IPS-18c (cell line): ENCODE results near the gene GPX4.

Source experiments
- H3K4me3 ChIP-seq: 2 replicates; pipeline ENCODE4 v1.7.0; 2013; ENCODE audit warnings: low read depth, mild to moderate bottlenecking, low read length, moderate library complexity; ENCODE audit not compliant: insufficient read depth
- H3K9me3 ChIP-seq: one replicate; pipeline ENCODE4 v1.6.1; 2013; ENCODE audit warnings: mild to moderate bottlenecking, low read length, moderate library complexity; ENCODE audit not compliant: control insufficient read depth, insufficient read depth

Gene GPX4, protein sequence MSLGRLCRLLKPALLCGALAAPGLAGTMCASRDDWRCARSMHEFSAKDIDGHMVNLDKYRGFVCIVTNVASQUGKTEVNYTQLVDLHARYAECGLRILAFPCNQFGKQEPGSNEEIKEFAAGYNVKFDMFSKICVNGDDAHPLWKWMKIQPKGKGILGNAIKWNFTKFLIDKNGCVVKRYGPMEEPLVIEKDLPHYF

DNA sequence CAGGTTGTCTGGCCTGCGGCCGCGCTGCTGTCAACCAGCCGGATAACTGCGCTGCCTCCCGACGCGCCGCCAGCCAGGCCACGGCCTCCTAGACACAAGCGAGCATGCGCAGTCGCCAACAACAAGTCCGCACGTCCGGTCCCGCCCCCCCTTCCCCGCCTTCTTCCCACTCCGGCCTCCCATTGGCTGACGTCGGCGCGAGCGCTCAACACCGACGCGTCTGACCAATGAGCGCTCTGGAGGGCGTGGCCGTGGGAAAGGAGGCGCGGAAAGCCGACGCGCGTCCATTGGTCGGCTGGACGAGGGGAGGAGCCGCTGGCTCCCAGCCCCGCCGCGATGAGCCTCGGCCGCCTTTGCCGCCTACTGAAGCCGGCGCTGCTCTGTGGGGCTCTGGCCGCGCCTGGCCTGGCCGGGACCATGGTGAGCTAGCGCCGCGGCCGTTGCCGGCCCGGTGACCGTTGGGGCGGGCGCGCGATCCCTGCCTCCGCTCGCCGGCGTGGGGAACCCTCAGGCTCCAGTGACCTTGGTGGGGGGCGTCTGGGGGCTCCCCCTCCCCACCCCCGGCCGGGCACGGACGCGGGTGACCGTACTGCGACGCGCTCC is at the start of gene GPX4:
GPX4 (plus strand) TSS at position 287 of the 603 bp plus-strand sequence; CDS start at position 337, 50 bp downstream.
- H3K9me3 ChIP-seq: no peaks in the 10 kb centered on the region
- peak within 1 kb of the TSS; percentile 84 for H3K4me3 ChIP-seq

DNA sequence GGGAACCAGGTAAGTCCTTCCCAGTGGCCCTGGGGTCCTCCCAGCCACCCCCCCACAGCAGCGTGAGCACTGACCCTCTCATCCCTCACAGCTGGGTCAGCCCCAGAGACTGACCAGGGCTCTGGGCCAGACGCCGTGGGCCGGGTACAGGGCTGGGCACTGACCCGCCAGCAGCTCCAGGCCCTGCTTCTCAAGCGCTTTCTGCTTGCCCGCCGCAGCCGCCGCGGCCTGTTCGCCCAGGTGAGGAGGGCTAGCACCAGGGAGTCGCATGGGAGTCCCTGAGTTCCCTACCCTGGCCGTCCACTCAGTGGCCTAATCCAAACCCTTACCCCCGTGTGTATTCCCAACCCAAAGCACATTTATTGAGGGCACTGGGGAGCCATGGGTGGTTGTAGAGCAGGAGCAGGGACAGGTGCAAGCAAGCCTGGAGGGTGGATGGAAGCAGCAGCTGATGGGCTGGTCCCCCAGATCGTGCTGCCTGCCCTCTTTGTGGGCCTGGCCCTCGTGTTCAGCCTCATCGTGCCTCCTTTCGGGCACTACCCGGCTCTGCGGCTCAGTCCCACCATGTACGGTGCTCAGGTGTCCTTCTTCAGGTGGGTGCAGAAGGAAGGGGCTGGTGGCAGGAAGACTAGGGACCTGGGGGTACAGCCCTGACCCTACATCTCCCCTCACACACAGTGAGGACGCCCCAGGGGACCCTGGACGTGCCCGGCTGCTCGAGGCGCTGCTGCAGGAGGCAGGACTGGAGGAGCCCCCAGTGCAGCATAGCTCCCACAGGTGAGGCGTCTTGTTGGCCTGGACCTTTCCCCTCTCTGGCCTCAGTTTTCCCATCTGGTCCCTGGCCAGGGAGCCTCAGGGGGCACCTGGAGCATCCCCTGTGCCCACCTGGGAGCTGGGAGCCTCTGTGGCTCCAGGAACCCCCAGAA is 49.4 kb upstream of the GPX4 start:
- Histone ChIP-seq H3K4me3 (no peak overlapping the region), H3K9me3 (peaks cover 27% of the 10 kb centered on the region)

DNA sequence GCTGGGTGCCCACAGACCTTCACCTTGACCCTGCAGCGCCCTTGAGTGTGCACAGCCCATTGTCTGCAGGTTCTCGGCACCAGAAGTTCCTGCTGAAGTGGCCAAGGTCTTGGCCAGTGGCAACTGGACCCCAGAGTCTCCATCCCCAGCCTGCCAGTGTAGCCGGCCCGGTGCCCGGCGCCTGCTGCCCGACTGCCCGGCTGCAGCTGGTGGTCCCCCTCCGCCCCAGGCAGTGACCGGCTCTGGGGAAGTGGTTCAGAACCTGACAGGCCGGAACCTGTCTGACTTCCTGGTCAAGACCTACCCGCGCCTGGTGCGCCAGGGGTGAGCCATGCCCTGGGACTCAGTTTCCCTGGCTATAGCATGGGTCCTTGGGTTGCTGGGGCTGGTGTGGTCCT is 48.8 kb upstream of the GPX4 start:
- H3K9me3 ChIP-seq: peaks cover 27% of the 10 kb centered on the region
- H3K4me3 ChIP-seq: no peak overlapping the region; the same call in 1 of the 2 replicates

DNA sequence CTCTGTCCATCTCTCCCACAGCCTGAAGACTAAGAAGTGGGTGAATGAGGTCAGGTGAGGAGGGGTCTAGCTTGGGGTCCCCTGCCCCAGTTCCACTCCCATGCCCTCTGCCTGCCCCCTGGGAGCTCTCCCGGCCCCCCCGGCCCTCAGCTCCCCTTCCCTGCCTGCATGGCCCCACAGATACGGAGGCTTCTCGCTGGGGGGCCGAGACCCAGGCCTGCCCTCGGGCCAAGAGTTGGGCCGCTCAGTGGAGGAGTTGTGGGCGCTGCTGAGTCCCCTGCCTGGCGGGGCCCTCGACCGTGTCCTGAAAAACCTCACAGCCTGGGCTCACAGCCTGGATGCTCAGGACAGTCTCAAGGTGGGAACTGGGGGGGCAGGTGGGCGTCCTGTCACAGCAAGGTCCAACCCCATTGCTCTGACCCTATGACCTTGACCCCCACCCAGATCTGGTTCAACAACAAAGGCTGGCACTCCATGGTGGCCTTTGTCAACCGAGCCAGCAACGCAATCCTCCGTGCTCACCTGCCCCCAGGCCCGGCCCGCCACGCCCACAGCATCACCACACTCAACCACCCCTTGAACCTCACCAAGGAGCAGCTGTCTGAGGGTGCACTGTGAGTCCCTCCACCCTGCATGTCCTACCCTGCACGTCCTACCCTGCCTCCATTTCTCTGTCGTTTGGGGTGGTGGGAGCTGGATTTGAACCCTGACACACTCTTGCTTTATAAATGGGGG is 47.7 kb upstream of the GPX4 start:
- Histone ChIP-seq H3K4me3 (peak overlapping the region; percentile 15; the same call in 1 of the 2 replicates), H3K9me3 (peaks cover 27% of the 10 kb centered on the region)

DNA sequence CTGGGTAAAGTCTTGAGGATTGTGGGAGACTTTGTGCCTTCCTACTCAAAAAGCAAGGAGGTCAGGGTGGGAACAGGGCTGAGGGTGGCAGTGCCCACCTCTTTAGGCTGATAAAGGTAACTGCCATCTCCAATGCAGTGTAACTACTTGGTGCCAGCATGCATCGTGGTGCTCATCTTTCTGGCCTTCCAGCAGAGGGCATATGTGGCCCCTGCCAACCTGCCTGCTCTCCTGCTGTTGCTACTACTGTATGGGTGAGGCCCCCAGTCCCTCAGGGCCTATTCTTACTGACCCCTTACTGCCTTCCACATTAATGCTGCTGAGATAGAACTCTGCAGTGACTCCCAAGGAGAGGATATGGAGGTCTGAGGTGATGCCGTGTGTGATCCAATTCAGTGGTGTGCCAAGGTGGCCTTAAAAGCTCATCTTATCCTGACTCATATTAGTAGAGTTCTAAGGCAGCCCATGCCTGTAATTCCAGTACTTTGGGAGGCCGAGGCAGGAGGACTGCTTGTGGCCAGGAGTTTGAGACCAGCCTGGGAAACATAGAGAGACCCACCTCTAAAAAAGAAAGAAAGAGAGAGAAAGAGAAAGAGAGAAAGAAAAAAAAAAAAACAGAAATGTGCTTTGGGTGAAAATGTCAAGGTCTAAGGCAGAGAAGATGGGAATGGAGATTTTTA is 46.5 kb upstream of the GPX4 start:
- Histone ChIP-seq H3K4me3 (no peak overlapping the region), H3K9me3 (peaks cover 25% of the 10 kb centered on the region)

DNA sequence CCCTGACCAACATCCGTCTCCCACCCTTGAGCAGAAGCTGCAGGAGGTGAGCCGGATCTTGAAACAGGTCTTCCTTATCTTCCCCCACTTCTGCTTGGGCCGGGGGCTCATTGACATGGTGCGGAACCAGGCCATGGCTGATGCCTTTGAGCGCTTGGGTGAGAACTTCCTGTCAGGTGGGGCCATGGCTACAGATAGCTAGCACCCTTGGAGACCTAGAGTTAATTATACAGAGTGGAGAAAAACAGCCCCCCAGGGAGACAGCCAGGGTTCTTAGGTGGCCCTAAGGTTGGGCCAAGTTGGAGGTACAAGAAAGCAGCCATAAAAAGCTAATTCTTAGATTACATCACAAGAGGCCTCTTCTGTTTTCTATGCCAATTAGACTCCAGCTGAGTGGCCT is 45.7 kb upstream of the GPX4 start:
- Histone ChIP-seq H3K9me3 (peaks cover 25% of the 10 kb centered on the region), H3K4me3 (no peak overlapping the region)

DNA sequence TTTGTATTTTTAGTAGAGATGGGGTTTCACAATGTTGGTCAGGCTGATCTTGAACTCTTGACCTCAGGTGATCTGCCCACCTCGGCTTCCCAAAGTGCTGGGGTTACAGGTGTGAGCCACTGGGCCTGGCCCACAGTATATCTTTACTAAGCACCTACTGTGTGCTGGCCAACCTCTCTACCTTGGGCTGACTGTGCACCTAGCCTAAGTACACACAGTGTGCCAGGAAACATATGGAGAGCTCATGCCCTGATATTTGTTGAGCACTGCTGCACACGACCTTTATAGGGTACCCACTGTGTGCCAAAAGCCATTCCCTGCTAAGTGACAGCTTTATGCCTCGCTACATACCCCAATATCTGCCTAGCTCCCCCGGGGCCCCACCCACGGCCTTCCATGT is 43.1 kb upstream of the GPX4 start:
- Histone ChIP-seq H3K9me3 (peaks cover 25% of the 10 kb centered on the region), H3K4me3 (no peak overlapping the region)

DNA sequence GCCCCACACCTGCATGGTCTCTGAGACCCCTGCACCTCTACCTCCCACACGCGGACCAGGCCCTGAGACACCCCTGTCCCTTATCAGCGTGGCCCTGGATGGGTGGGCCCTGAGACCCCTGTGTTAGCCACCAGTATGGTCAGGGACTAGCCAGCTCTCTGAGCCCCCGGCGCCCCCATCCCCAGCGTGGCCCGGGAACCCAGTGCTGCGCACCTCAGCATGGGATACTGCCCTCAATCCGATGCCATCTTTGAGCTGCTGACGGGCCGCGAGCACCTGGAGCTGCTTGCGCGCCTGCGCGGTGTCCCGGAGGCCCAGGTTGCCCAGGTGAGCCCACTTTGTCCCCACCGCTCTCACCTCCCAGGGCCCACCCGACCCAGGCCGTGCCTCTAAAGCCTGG is 41.8 kb upstream of the GPX4 start:
- H3K4me3 ChIP-seq: no peak overlapping the region
- peaks cover 15% of the 10 kb centered on the region for H3K9me3 ChIP-seq

DNA sequence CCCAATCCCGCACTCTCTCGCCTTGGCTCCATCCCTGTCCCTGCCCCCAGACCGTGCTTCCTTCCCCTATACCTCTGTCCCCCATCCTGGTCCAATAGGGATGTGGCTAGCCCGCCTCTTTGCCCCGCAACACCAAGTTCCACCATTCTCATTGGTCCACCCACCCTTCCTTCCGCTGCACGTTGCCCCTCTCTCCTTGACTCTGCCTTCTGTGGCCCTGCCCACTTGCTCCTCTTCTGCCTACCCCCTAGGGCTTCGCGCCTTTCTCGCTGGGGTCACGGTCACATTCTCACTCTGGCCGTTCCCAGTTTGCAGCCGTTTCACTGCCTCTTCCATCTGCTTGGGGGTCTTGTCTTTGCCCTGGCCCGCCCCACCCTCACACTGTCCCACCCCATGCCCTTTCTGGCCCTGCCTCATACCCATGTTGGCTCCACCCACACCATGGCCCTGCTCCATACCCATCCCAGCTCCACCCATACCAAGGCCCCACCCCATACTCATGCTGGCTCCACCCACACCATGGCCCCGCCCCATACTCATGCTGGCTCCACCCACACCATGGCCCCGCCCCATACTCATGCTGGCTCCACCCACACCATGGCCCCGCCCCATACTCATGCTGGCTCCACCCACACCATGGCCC is 41.3 kb upstream of the GPX4 start:
- Histone ChIP-seq H3K9me3 (peaks cover 11% of the 10 kb centered on the region), H3K4me3 (no peak overlapping the region)

DNA sequence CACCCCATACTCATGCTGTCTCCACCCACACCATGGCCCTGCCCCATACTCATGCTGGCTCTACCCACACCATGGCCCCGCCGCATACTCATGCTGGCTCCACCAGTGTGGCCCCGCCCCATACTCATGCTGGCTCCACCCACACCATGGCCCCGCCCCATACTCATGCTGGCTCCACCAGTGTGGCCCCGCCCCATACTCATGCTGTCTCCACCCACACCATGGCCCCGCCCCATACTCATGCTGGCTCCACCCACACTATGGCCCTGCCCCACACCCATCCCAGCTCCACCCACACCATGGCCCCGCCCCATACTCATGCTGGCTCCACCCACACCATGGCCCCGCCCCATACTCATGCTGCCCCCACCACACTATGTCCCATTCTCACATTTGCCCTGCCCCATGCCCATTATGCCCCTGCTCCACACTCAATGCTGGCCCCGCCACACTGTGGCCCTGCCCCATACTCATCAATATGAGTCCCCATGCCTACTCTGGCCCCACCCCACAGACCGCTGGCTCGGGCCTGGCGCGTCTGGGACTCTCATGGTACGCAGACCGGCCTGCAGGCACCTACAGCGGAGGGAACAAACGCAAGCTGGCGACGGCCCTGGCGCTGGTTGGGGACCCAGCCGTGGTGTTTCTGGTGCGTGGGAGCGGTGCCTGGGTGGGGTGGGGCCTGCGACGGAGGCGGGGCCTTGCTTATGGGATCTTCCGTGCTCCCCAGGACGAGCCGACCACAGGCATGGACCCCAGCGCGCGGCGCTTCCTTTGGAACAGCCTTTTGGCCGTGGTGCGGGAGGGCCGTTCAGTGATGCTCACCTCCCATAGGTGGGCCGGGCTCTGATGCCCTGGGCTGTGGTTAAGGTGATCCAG is 40.5 kb upstream of the GPX4 start:
- Histone ChIP-seq H3K4me3 (no peak overlapping the region), H3K9me3 (peaks cover 7% of the 10 kb centered on the region)

DNA sequence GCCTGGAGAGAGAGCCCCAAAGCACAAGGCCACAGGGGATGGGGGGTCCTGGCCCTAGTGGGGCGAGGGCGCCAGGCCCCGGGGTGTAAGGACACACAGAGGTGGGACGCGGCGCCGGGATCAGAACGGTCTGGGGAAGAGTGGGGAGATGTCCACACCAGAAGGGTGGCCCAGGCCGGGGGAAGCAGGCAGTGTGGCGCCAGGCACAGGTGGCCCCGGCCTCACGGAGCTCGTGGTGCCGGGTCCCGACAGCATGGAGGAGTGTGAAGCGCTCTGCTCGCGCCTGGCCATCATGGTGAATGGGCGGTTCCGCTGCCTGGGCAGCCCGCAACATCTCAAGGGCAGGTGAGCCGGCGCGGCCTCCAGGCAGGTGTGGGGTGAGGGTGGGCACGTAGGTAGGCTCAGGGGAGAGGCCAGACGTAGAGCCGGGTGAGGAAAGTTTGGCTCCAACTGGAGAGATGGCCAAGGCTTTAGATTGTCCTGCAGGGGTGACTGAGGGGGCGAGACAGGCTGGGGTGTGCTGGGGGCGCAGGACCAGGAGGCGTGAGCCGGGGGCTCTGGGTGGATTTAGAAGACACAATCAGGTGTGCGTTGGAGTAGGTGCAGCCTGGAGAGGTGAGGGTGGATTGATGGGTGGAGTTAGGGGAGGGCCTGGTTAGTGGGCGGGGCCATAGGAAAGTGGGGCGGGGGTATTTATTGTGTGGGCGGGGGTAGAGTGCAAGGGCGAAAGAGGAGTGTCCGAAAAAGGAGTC is 39.7 kb upstream of the GPX4 start:
- Histone ChIP-seq H3K9me3 (no peaks in the 10 kb centered on the region), H3K4me3 (no peak overlapping the region; the same call in 1 of the 2 replicates)

DNA sequence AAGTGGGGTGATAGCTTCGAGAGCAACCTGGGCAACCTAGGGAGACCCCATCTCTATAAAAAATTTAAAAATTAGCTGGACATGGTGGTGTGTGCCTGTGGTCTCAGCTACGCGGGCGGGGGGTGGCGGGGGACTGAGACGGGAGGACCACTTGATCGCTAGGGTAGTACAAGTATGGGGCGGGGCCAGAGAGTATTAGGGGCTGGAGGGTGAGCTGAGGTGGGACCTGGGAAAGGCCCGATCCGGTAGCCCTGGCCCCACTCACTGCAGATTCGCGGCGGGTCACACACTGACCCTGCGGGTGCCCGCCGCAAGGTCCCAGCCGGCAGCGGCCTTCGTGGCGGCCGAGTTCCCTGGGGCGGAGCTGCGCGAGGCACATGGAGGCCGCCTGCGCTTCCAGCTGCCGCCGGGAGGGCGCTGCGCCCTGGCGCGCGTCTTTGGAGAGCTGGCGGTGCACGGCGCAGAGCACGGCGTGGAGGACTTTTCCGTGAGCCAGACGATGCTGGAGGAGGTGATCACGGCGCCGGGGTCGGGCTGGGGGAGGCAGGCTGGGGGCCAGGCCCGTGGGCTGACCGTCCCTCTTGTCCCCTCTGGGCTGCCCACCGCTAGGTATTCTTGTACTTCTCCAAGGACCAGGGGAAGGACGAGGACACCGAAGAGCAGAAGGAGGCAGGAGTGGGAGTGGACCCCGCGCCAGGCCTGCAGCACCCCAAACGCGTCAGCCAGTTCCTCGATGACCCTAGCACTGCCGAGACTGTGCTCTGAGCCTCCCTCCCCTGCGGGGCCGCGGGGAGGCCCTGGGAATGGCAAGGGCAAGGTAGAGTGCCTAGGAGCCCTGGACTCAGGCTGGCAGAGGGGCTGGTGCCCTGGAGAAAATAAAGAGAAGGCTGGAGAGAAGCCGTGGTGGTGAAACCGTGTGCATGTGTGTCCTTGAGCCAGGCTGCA is 38.9 kb upstream of the GPX4 start:
- H3K4me3 ChIP-seq: peak overlapping the region; percentile 20; the same call in 1 of the 2 replicates
- H3K9me3 ChIP-seq: no peaks in the 10 kb centered on the region

DNA sequence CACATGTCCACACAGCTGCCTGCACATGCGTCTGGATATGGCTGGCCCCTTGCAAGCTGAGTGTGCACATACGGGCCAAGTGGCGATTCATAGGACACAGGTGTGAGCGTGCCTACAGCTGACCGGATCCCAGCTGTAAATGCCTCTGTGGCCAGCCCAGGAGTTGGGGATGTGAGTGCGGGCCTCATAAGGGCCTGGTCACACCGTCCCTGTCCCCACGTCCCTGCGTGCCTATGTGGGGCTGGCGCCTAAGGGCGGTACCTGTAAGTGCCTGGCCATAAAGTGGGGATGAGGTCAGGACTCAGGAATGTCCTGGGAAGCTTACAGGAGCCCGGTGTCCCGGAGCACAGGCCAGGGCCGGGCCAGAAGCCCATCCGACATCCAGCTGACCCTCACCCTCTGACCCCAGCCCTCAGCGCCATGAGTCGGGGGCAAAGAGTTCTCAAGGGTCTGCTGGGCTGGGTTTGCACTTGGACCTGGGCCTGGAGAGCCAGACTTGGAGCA is 38.1 kb upstream of the GPX4 start:
- no peaks in the 10 kb centered on the region for H3K9me3 ChIP-seq
- H3K4me3 ChIP-seq: no peak overlapping the region

DNA sequence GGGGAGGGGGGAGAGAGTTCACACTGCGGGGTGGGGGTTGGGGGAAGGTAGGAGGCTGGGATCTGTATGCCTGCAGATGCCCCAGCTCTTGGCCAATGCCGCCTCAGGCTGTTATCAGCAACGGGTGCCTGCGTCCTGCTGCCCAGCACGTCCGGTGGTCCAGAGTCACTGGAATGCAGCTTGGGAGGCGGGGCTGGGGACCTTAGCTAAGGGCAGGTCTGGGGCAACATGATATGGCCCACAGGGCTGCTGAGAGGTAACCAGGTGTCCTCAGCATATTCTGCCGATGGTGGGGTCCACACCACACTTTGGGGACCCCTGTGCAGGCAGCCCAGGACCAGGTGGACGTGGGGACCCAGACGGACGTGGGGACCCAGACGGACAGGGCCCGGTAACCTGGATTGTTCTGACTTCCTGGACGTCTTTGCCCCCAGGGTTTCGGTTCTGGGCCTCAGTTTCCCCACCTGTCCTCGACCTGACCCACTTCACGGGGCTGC is 37.5 kb upstream of the GPX4 start:
- Histone ChIP-seq H3K9me3 (no peaks in the 10 kb centered on the region), H3K4me3 (0 out of 2 replicates have a peak overlapping the region, but pooled peaks have one; percentile 59)
